HL-60 (cell line): ENCODE measurements around the gene MAPK7.

Experiments used
- DNase-seq, 2 experiments: peaks; one replicate each; pipeline ENCODE4 v3.0.0-alpha.2; 2010 to 2020; ENCODE audit warnings: low read depth in 1 of 2, low spot score in 1 of 2
- H3K27ac ChIP-seq: fragments of 250-450 bp; sonication (Bioruptor Pico); replicated peaks from 2 replicates; pipeline ENCODE4 v1.5.1; 2020; ENCODE audit warnings: mild to moderate bottlenecking, moderate library complexity
- H3K27me3 ChIP-seq: fragments of 250-450 bp; sonication (Bioruptor Pico); 2 replicates; pipeline ENCODE4 v1.5.1; 2021; ENCODE audit warnings: mild to moderate bottlenecking, moderate library complexity; ENCODE audit not compliant: insufficient read depth, poor library complexity, severe bottlenecking
- H3K4me3 ChIP-seq: replicated peaks from 2 replicates; pipeline ENCODE4 v1.5.1; 2011; ENCODE audit warnings: mild to moderate bottlenecking, control low read depth, low read length; ENCODE audit not compliant: insufficient read depth
- CTCF ChIP-seq: IDR thresholded peaks from one replicate; pipeline ENCODE4 v1.5.1; 2011; ENCODE audit warnings: low read length, control low read depth, inconsistent platforms; ENCODE audit not compliant: insufficient read depth
- GABPA ChIP-seq: IDR thresholded peaks from 2 replicates; pipeline ENCODE4 v1.6.1; 2012; ENCODE audit warnings: low read depth
- POLR2AphosphoS5 ChIP-seq: IDR thresholded peaks from 2 replicates; pipeline ENCODE4 v1.6.1; 2012; ENCODE audit warnings: low read depth
- REST ChIP-seq: IDR thresholded peaks from 2 replicates; pipeline ENCODE4 v1.6.1; 2012; ENCODE audit warnings: low read depth; ENCODE audit not compliant: insufficient replicate concordance
- SPI1 ChIP-seq: IDR thresholded peaks from 2 replicates; pipeline ENCODE4 v1.6.1; 2012; ENCODE audit warnings: low read depth, mild to moderate bottlenecking, borderline replicate concordance
- long read RNA-seq: library from polyadenylated mRNA; unstranded; transcript quantifications from one replicate; pipeline ENCODE4 v2.0.0, GENCODE V29; 2020

Gene MAPK7
- long read RNA-seq, partial matches to known transcripts, result 0 of 6 reads
- long read RNA-seq, other reads (novel, unspliced or antisense), result 0 of 6 reads

GRCh38 chr17:19378416-19379360 lies at the start of gene MAPK7:
TSS of gene MAPK7 (plus strand) at chr17:19378498. CDS start at chr17:19378901, 403 bp downstream.
- peak within 1 kb of the TSS; percentile 63 for H3K4me3 ChIP-seq
- TF ChIP-seq GABPA (no peak), CTCF (no peak), POLR2AphosphoS5 (no peak), REST (no peak), SPI1 (no peak)
- H3K27me3 ChIP-seq, result no peaks in the 10 kb centered on the region
- DNase-seq, result no peak
- H3K27ac ChIP-seq, result peak within 1 kb of the TSS; percentile 87

GRCh38 chr17:19329136-19329535 lies 49.2 kb upstream of the MAPK7 start:
- H3K27me3 ChIP-seq, result no peaks in the 10 kb centered on the region
- no peak for TF ChIP-seq POLR2AphosphoS5
- TF ChIP-seq SPI1, result no peak
- TF ChIP-seq CTCF, result no peak
- no peak for TF ChIP-seq GABPA
- no peak for TF ChIP-seq REST
- H3K27ac ChIP-seq, result no peak overlapping the region
- no peak for DNase-seq
- H3K4me3 ChIP-seq, result no peak overlapping the region

GRCh38 chr17:19329839-19330238 lies 48.5 kb upstream of the MAPK7 start:
- Histone ChIP-seq H3K27me3 (no peaks in the 10 kb centered on the region), H3K4me3 (no peak overlapping the region), H3K27ac (no peak overlapping the region)
- no peak for DNase-seq
- TF ChIP-seq GABPA (no peak), REST (no peak), CTCF (no peak), SPI1 (no peak), POLR2AphosphoS5 (no peak)
